ENCODE measurements around the gene PAPPA. TPM values are rescaled to one million over a fixed set of nuclear protein-coding genes. Genes with fewer than 3 reads are reported as not detected.

PAPPA gene
- total and polyA plus RNA-seq, 9 of the 15 experiments (the other 6 are each of a cell fraction or from before 2014, with no cell fraction given), result 0.06 to 0.18 (median 0.11) TPM

GRCh38 chr9:116394894-116395698 is 241.5 kb downstream of the PAPPA start (continued):
- TF ChIP-seq IRF2 (CRISPR knock-in tag; IDR thresholded peaks at IDR 0.05), result no peak
- TF ChIP-seq POLR2G (IDR thresholded peaks at IDR 0.05; ENCODE audit: low read depth, low read length), result 0 out of 2 replicates have a peak, but pooled peaks have one; percentile 21
- peak; percentile 94 for TF ChIP-seq NCOA1 (IDR thresholded peaks at IDR 0.05; ENCODE audit: low read depth)
- TF ChIP-seq, protein P1, sequence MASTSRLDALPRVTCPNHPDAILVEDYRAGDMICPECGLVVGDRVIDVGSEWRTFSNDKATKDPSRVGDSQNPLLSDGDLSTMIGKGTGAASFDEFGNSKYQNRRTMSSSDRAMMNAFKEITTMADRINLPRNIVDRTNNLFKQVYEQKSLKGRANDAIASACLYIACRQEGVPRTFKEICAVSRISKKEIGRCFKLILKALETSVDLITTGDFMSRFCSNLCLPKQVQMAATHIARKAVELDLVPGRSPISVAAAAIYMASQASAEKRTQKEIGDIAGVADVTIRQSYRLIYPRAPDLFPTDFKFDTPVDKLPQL (IDR thresholded peaks at IDR 0.05; ENCODE audit: extremely low read depth, insufficient read length), result no peak
- no peak for TF ChIP-seq MCM5 (IDR thresholded peaks at IDR 0.05; ENCODE audit: low read depth)
- no peak for TF ChIP-seq IRF1 (CRISPR knock-in tag; IDR thresholded peaks at IDR 0.05; ENCODE audit: borderline replicate concordance)
- no peak for TF ChIP-seq ZHX1 (conservative IDR thresholded peaks at IDR 0.05; ENCODE audit: low read length)
- TF ChIP-seq NONO (IDR thresholded peaks at IDR 0.05; ENCODE audit: low read depth in 2 of 2, low read length in 1 of 2), result no peak
- TF ChIP-seq, protein P2, sequence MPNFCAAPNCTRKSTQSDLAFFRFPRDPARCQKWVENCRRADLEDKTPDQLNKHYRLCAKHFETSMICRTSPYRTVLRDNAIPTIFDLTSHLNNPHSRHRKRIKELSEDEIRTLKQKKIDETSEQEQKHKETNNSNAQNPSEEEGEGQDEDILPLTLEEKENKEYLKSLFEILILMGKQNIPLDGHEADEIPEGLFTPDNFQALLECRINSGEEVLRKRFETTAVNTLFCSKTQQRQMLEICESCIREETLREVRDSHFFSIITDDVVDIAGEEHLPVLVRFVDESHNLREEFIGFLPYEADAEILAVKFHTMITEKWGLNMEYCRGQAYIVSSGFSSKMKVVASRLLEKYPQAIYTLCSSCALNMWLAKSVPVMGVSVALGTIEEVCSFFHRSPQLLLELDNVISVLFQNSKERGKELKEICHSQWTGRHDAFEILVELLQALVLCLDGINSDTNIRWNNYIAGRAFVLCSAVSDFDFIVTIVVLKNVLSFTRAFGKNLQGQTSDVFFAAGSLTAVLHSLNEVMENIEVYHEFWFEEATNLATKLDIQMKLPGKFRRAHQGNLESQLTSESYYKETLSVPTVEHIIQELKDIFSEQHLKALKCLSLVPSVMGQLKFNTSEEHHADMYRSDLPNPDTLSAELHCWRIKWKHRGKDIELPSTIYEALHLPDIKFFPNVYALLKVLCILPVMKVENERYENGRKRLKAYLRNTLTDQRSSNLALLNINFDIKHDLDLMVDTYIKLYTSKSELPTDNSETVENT (CRISPR knock-in tag; IDR thresholded peaks at IDR 0.05), result no peak
- no peak for TF ChIP-seq SP1 (CRISPR knock-in tag; IDR thresholded peaks at IDR 0.05)
- no peak for TF ChIP-seq GTF2F1 (IDR thresholded peaks at IDR 0.05; ENCODE audit: low read depth, low read length)
